HEK293T (cell line): ENCODE measurements around the gene ADPRS.

Experiments used
- CTCF ChIA-PET: fragments of 350-600 bp; formaldehyde crosslinking; extraction: SDS; loops from one replicate; lab custom pipeline; 2021; ENCODE audit warnings: antibody characterized with exemption, inconsistent platforms; lab: Yijun Ruan, JAX
- POLR2A ChIA-PET: fragments of 350-600 bp; formaldehyde crosslinking; extraction: SDS; loops from one replicate; lab custom pipeline; 2020; ENCODE audit warnings: antibody characterized with exemption, inconsistent platforms; lab: Yijun Ruan, JAX
- DNase-seq: peaks from one replicate; pipeline ENCODE4 v3.0.0; 2012; ENCODE audit warnings: mixed read lengths; ENCODE audit errors: extremely low spot score
- ARNT ChIP-seq: fragments of 450-650 bp; IDR thresholded peaks from 2 replicates; pipeline ENCODE4 v1.6.1; 2017; ENCODE audit warnings: mild to moderate bottlenecking
- BHLHE40 ChIP-seq: fragments of 450-650 bp; IDR thresholded peaks from 2 replicates; pipeline ENCODE4 v1.6.1; 2016; ENCODE audit warnings: mild to moderate bottlenecking, moderate library complexity, borderline replicate concordance
- CTBP1 ChIP-seq: fragments of 450-650 bp; IDR thresholded peaks from 2 replicates; pipeline ENCODE4 v1.6.1; 2016; ENCODE audit warnings: borderline replicate concordance
- ELF4 ChIP-seq: fragments of 450-650 bp; IDR thresholded peaks from 2 replicates; pipeline ENCODE4 v1.6.1; 2017; ENCODE audit warnings: antibody characterized with exemption
- FOXA1 ChIP-seq: fragments of 450-650 bp; IDR thresholded peaks from 2 replicates; pipeline ENCODE4 v1.6.1; 2016; ENCODE audit warnings: mild to moderate bottlenecking
- FOXK2 ChIP-seq: fragments of 450-650 bp; IDR thresholded peaks from 2 replicates; pipeline ENCODE4 v1.6.1; 2016; ENCODE audit warnings: mild to moderate bottlenecking
- FOXM1 ChIP-seq: fragments of 450-650 bp; IDR thresholded peaks from 2 replicates; pipeline ENCODE4 v1.6.1; 2017; ENCODE audit warnings: mild to moderate bottlenecking, borderline replicate concordance
- HDGF ChIP-seq: fragments of 450-650 bp; IDR thresholded peaks from 2 replicates; pipeline ENCODE4 v1.6.1; 2017; ENCODE audit warnings: antibody characterized with exemption, borderline replicate concordance
- L3MBTL2 ChIP-seq: fragments of 450-650 bp; conservative IDR thresholded peaks from 2 replicates; pipeline ENCODE4 v1.6.1; 2016; ENCODE audit warnings: mild to moderate bottlenecking
- LEF1 ChIP-seq: fragments of 450-650 bp; IDR thresholded peaks from 2 replicates; pipeline ENCODE4 v1.6.1; 2017; ENCODE audit warnings: mild to moderate bottlenecking, borderline replicate concordance
- NFRKB ChIP-seq: fragments of 450-650 bp; IDR thresholded peaks from 2 replicates; pipeline ENCODE4 v1.6.1; 2016; ENCODE audit warnings: mild to moderate bottlenecking, moderate library complexity
- PKNOX1 ChIP-seq: fragments of 450-650 bp; IDR thresholded peaks from 2 replicates; pipeline ENCODE4 v1.6.1; 2016
- SP1 ChIP-seq: fragments of 450-650 bp; IDR thresholded peaks from 2 replicates; pipeline ENCODE4 v1.6.1; 2017
- SUZ12 ChIP-seq: fragments of 450-650 bp; IDR thresholded peaks from 2 replicates; pipeline ENCODE4 v1.6.1; 2016; ENCODE audit warnings: mild to moderate bottlenecking
- TARDBP ChIP-seq: fragments of 450-650 bp; IDR thresholded peaks from 2 replicates; pipeline ENCODE4 v1.6.1; 2016
- ZNF384 ChIP-seq: fragments of 450-650 bp; IDR thresholded peaks from 2 replicates; pipeline ENCODE4 v1.6.1; 2016

Gene ADPRS

DNA sequence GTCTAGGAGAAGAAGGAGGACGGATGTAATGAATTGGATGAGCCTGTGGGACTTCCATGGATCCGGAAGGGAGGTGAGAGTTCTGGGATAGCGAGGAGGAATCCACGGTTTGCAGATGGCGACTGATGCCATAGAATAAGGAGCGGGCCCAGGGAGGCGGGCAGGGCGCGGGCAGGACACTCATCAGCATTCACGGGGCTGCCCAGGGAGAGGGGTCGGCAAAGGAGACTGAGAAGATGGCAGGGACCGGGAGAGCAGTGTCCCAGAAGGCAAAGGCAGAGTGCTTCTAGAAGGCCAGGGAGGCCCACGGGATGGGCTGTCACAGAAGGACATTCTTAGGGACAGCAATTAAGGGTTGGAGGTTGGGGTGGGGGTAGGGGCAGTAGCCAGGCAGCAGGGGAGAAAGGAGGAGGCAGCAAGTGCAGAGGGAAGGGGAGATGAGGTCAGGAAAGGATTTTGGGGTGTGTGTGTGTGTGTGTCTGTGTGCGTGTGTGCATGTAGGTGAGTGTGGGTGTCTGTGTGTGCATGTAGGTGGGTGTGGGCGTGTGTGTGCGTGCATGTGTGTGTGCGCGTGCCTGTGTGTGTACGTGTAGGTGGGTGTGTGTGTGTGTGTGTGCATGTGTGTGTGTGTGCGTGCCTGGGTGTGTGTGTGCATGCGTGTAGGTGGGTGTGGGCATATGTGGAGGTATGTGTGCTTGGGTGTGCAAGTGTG, 37.5 kb downstream of the ADPRS start:
- TF ChIP-seq ARNT = no peak
- no peak for TF ChIP-seq ELF4
- no peak for TF ChIP-seq FOXA1
- no peak for TF ChIP-seq CTBP1
- TF ChIP-seq SUZ12 = no peak
- TF ChIP-seq HDGF = no peak
- TF ChIP-seq TARDBP = no peak
- no peak for TF ChIP-seq FOXM1
- TF ChIP-seq ZNF384 = no peak
- no peak for TF ChIP-seq LEF1
- no peak for TF ChIP-seq PKNOX1
- no peak for TF ChIP-seq FOXK2
- TF ChIP-seq SP1 = no peak
- DNase-seq = no peak
- CTCF ChIA-PET = no interaction called here
- POLR2A ChIA-PET = no interaction called here

GRCh38 chr1:36126797-36127500, 38.3 kb downstream of the ADPRS start:
- no peak for DNase-seq
- ChIA-PET CTCF (no interaction called here), POLR2A (interaction anchor here (1.1 kb wide), 1 partner anchor 12 kb away, joined by 3 read pairs; no protein-coding TSS in a partner anchor)
- TF ChIP-seq FOXK2 (no peak), NFRKB (no peak), LEF1 (no peak), FOXM1 (no peak), BHLHE40 (no peak), ZNF384 (no peak), PKNOX1 (no peak), CTBP1 (no peak), TARDBP (no peak), ELF4 (no peak), FOXA1 (no peak), SP1 (no peak), ARNT (no peak), L3MBTL2 (no peak), SUZ12 (no peak), HDGF (no peak)

- TF ChIP-seq PKNOX1 = no peak
- no peak for TF ChIP-seq SUZ12
- no peak for TF ChIP-seq CTBP1
- no peak for TF ChIP-seq NFRKB
- no peak for TF ChIP-seq FOXM1
- TF ChIP-seq TARDBP = no peak
- no peak for TF ChIP-seq SP1
- ChIA-PET CTCF (interaction anchor here (0.5 to 0.7 kb wide), 2 partner anchors 24 to 33 kb away, joined by 3 to 4 read pairs; no protein-coding TSS in a partner anchor), POLR2A (interaction anchor here (0.9 to 1.1 kb wide), 3 partner anchors 11 to 197 kb away, joined by 3 read pairs; partner anchors contain the start of gene AGO3)
- DNase-seq = no peak
Observed at GRCh38 chr1:36128126-36128904, 39.6 kb downstream of the ADPRS start.

GRCh38 chr1:36128905-36129206, 40.2 kb downstream of the ADPRS start:
- ChIA-PET CTCF (interaction anchor here (0.7 kb wide), 1 partner anchor 24 kb away, joined by 3 read pairs; no protein-coding TSS in a partner anchor), POLR2A (interaction anchor here (1.1 kb wide), 1 partner anchor 198 kb away, joined by 3 read pairs; the partner anchor contains the start of gene AGO3)
- no peak for DNase-seq
- TF ChIP-seq PKNOX1 (no peak), ZNF384 (no peak), FOXK2 (no peak), FOXA1 (no peak), FOXM1 (no peak), TARDBP (no peak), HDGF (no peak), ARNT (no peak), LEF1 (no peak), CTBP1 (no peak), L3MBTL2 (no peak), BHLHE40 (no peak), ELF4 (no peak), SUZ12 (no peak), SP1 (no peak)
